Measurements from ENCODE around the gene BANK1.

DNA sequence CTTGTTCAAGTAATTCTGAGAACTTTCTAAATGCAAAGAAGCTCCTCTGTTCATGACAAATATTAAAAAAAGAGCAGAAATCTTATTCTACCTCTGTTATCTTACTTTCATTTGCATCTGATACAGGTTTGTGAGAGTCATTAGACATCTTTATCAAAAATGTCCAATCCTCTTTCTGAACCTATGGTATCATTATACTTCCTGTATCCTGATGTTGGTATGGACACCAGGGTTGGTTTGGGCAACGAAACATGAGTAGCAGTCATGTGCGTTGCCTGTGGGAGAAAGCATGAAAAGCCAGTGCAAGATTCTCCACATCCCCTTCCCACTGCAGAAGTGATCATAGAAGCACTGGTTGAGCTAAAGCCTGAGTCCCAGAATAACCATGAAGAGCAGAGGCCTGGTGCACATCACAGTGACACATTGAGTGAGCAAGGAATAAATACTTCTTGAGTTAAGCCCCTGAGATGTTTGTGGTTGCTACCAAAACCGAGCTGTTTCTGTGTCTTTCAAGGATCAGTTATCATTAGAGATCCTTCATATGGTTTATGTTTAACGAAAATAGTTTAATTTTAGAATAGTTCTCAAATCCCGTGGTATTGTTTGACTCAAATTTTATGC, 197.2 kb downstream of the BANK1 start:
- TF ChIP-seq POLR2A (IDR thresholded peaks at IDR 0.05), result no peak
- TF ChIP-seq, protein P1, sequence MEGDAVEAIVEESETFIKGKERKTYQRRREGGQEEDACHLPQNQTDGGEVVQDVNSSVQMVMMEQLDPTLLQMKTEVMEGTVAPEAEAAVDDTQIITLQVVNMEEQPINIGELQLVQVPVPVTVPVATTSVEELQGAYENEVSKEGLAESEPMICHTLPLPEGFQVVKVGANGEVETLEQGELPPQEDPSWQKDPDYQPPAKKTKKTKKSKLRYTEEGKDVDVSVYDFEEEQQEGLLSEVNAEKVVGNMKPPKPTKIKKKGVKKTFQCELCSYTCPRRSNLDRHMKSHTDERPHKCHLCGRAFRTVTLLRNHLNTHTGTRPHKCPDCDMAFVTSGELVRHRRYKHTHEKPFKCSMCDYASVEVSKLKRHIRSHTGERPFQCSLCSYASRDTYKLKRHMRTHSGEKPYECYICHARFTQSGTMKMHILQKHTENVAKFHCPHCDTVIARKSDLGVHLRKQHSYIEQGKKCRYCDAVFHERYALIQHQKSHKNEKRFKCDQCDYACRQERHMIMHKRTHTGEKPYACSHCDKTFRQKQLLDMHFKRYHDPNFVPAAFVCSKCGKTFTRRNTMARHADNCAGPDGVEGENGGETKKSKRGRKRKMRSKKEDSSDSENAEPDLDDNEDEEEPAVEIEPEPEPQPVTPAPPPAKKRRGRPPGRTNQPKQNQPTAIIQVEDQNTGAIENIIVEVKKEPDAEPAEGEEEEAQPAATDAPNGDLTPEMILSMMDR (IDR thresholded peaks at IDR 0.05), result no peak
